HEK293T (cell line): ENCODE data around the gene ARL8A.

Experiments
- ARNT ChIP-seq: fragments of 450-650 bp; IDR thresholded peaks from 2 replicates; pipeline ENCODE4 v1.6.1; 2017; ENCODE audit warnings: mild to moderate bottlenecking
- ELF4 ChIP-seq: fragments of 450-650 bp; IDR thresholded peaks from 2 replicates; pipeline ENCODE4 v1.6.1; 2017; ENCODE audit warnings: antibody characterized with exemption

DNA sequence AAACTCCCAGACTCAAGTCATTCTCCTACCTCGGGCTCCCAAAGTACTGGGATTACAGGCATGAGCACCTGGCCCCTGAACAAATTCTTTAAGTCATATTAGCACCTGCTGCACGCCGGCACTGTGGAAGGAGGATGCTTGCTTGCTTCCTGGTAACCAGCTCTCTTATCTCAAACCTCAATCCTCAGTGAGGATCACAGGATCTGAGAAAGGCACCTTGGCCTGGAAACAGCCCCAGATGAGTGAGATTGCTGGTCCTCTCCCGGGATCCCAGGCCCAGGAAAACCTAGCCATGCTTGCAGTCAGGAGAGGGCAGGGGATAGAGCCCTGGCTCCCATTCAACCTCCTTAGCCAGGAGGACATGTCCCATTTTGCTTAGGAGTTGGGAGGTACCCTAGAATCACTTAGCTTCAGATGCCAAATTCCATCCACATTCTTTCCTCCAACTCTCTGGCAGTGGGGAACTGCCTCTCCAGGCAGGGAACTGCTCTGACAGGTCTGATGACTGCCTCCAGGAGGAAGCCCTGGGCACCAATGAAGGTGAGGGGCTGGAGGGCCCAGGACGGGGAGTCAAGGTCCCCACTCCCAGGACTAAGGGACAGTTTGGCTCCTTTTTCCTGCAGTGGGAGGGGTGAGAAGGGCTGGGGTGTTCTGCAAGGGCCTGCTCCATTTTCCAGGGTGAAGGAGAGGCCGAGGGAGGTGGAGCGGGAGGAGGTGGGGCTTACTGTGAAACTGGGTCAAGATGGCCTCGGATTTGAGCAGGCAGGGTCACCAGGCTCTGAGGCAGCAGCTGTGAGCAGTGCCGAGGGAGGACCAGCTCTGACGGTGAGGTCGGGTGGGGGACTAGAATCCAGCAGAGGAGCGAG lies 12.3 kb downstream of the ARL8A start:
- TF ChIP-seq ELF4: no peak
- TF ChIP-seq ARNT: no peak
